ENCODE results near the gene MSI2. TPM values are rescaled to one million over a fixed set of nuclear protein-coding genes. Genes with fewer than 3 reads are reported as not detected.
A peak's percentile ranks its signal among the peaks of the same experiment; 100 is the strongest.

The MSI2 gene
- total RNA-seq, 4 donors from 2014 or later: 15.9 to 22.9 (median 17.0) TPM

- intact Hi-C loops (cut with DNase I): no loop called here
- TF ChIP-seq POLR2A (IDR thresholded peaks at IDR 0.05): no peak
- TF ChIP-seq, protein P1, sequence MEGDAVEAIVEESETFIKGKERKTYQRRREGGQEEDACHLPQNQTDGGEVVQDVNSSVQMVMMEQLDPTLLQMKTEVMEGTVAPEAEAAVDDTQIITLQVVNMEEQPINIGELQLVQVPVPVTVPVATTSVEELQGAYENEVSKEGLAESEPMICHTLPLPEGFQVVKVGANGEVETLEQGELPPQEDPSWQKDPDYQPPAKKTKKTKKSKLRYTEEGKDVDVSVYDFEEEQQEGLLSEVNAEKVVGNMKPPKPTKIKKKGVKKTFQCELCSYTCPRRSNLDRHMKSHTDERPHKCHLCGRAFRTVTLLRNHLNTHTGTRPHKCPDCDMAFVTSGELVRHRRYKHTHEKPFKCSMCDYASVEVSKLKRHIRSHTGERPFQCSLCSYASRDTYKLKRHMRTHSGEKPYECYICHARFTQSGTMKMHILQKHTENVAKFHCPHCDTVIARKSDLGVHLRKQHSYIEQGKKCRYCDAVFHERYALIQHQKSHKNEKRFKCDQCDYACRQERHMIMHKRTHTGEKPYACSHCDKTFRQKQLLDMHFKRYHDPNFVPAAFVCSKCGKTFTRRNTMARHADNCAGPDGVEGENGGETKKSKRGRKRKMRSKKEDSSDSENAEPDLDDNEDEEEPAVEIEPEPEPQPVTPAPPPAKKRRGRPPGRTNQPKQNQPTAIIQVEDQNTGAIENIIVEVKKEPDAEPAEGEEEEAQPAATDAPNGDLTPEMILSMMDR (IDR thresholded peaks at IDR 0.05): no peak
- peak overlapping the region; percentile 14 to 71 (median 42) for H3K27ac ChIP-seq
- no peak overlapping the region for H3K4me3 ChIP-seq
- no peaks in the 10 kb centered on the region for H3K27me3 ChIP-seq
- no peaks in the 10 kb centered on the region for H3K36me3 ChIP-seq
- H3K4me1 ChIP-seq: peaks cover 6 to 40% (median 10%) of the 10 kb centered on the region in 3 donors
- no peak for DNase-seq
- WGBS, 2 donors: 93 to 100% methylated on average over 3 to 4 of the region's 4 CpGs
- H3K9me3 ChIP-seq: peaks cover 0 to 9% (median 0%) of the 10 kb centered on the region in 3 donors
Measured at GRCh38 chr17:57370619-57371018, 114.3 kb downstream of the MSI2 start.

- Histone ChIP-seq H3K27me3 (no peaks in the 10 kb centered on the region), H3K4me3 (no peak overlapping the region), H3K9me3 (peaks cover 0 to 9% (median 0%) of the 10 kb centered on the region in 3 donors), H3K27ac (no peak overlapping the region), H3K4me1 (peaks cover 6 to 39% (median 10%) of the 10 kb centered on the region in 3 donors), H3K36me3 (no peaks in the 10 kb centered on the region)
- 46 to 56% methylated on average over 3 of the region's 3 CpGs for WGBS, 2 donors
- no peak for DNase-seq
- TF ChIP-seq, protein P1 (IDR thresholded peaks at IDR 0.05): no peak
- no peak for TF ChIP-seq POLR2A (IDR thresholded peaks at IDR 0.05)
- intact Hi-C loops (cut with DNase I): no loop called here
Measured at GRCh38 chr17:57372156-57372555, 115.8 kb downstream of the MSI2 start.

- Histone ChIP-seq H3K27ac (no peak overlapping the region), H3K4me3 (no peak overlapping the region), H3K36me3 (no peaks in the 10 kb centered on the region), H3K4me1 (peaks cover 6 to 38% (median 10%) of the 10 kb centered on the region in 3 donors), H3K9me3 (peaks cover 0 to 9% (median 0%) of the 10 kb centered on the region in 3 donors), H3K27me3 (no peaks in the 10 kb centered on the region)
- DNase-seq: no peak
- WGBS, 2 donors: 86 to 87% methylated on average over 3 to 4 of the region's 4 CpGs
- TF ChIP-seq POLR2A (IDR thresholded peaks at IDR 0.05): no peak
- TF ChIP-seq, protein P1 (IDR thresholded peaks at IDR 0.05): no peak
- intact Hi-C loops (cut with DNase I): no loop called here
Measured at GRCh38 chr17:57373048-57373447, 116.7 kb downstream of the MSI2 start.

GRCh38 chr17:57373756-57374155 lies 117.4 kb downstream of the MSI2 start:
- TF ChIP-seq, protein P1 (IDR thresholded peaks at IDR 0.05): no peak
- no peak for TF ChIP-seq POLR2A (IDR thresholded peaks at IDR 0.05)
- no peak for DNase-seq
- H3K9me3 ChIP-seq: peaks cover 0 to 9% (median 0%) of the 10 kb centered on the region in 3 donors
- intact Hi-C loops (cut with DNase I): no loop called here
- H3K27ac ChIP-seq: no peak overlapping the region
- H3K4me1 ChIP-seq: peaks cover 6 to 38% (median 10%) of the 10 kb centered on the region in 3 donors
- no peaks in the 10 kb centered on the region for H3K36me3 ChIP-seq
- no peaks in the 10 kb centered on the region for H3K27me3 ChIP-seq
- H3K4me3 ChIP-seq: no peak overlapping the region
- 96 to 100% methylated on average over 2 of the region's 2 CpGs for WGBS, 2 donors

GRCh38 chr17:57375040-57375769 lies 118.9 kb downstream of the MSI2 start:
- intact Hi-C loops (cut with DNase I): no loop called here
- Histone ChIP-seq H3K4me1 (peaks cover 6 to 33% (median 12%) of the 10 kb centered on the region in 3 donors), H3K4me3 (no peak overlapping the region), H3K9me3 (peaks cover 0 to 9% (median 0%) of the 10 kb centered on the region in 3 donors), H3K36me3 (no peaks in the 10 kb centered on the region), H3K27ac (no peak overlapping the region), H3K27me3 (no peaks in the 10 kb centered on the region)
- DNase-seq: no peak
- TF ChIP-seq, protein P1 (IDR thresholded peaks at IDR 0.05): no peak
- no peak for TF ChIP-seq POLR2A (IDR thresholded peaks at IDR 0.05)
- 60% methylated on average over 10 to 11 of the region's 11 CpGs for WGBS, 2 donors
